WTC11 (cell line): Measurements from ENCODE around the gene MAP3K2. TPM values are rescaled to one million over a fixed set of nuclear protein-coding genes. Genes with fewer than 3 reads are reported as not detected.

Source experiments
- ATAC-seq: fragments of 200-7000 bp; cut with Tn5 transposase; 2 replicates; pipeline ENCODE4 v1.10.0; 2021; ENCODE audit warnings: mild to moderate bottlenecking, moderate library complexity
- CTCF ChIA-PET: fragments of 300-600 bp; sonication (Branson Sonifier 250); formaldehyde crosslinking; loops from one replicate; lab custom pipeline; 2021; ENCODE audit warnings: antibody characterized with exemption; lab: Charles Lee
- POLR2A ChIA-PET: fragments of 350-600 bp; sonication (Branson Sonifier 250); formaldehyde crosslinking; loops from one replicate; lab custom pipeline; 2021; ENCODE audit warnings: antibody characterized with exemption; lab: Charles Lee
- DNase-seq: peaks from one replicate; pipeline ENCODE4 v3.0.0; 2021; ENCODE audit warnings: low spot score
- H3K27ac Mint-ChIP-seq: 2 replicates; pipeline ENCODE4 v1.8.0; 2021; ENCODE audit warnings: mixed read lengths
- H3K27me3 Mint-ChIP-seq: 2 replicates; pipeline ENCODE4 v1.8.0; 2021; ENCODE audit warnings: low read depth, mild to moderate bottlenecking, moderate library complexity, mixed read lengths
- H3K36me3 Mint-ChIP-seq: 2 replicates; pipeline ENCODE4 v1.8.0; 2021; ENCODE audit warnings: mixed read lengths
- H3K4me1 Mint-ChIP-seq: 2 replicates; pipeline ENCODE4 v1.8.0; 2022; ENCODE audit warnings: mixed read lengths
- H3K4me3 Mint-ChIP-seq: 2 replicates; pipeline ENCODE4 v1.8.0; 2021; ENCODE audit warnings: mild to moderate bottlenecking, moderate library complexity, mixed read lengths
- H3K9me3 Mint-ChIP-seq: 2 replicates; pipeline ENCODE4 v1.8.0; 2021; ENCODE audit warnings: mixed read lengths
- CBFB ChIP-seq: sonication (generic); formaldehyde crosslinking; IDR thresholded peaks from 2 replicates; pipeline ENCODE4 v1.8.1; 2022; ENCODE audit warnings: mild to moderate bottlenecking, low read depth, missing genetic modification reagents
- HMGA2 ChIP-seq: fragments of 250-450 bp; sonication (Bioruptor Pico); IDR thresholded peaks from 2 replicates; pipeline ENCODE4 v1.4.0; 2021; ENCODE audit warnings: mild to moderate bottlenecking, moderate library complexity
- NFYB ChIP-seq: sonication (generic); formaldehyde crosslinking; conservative IDR thresholded peaks from 2 replicates; pipeline ENCODE4 v1.8.0; 2022; ENCODE audit warnings: low read depth, missing genetic modification reagents
- NR3C1 ChIP-seq: sonication (generic); formaldehyde crosslinking; conservative IDR thresholded peaks from 2 replicates; pipeline ENCODE4 v1.8.1; 2023; ENCODE audit warnings: low read depth, mild to moderate bottlenecking, missing genetic modification reagents
- OVOL2 ChIP-seq: fragments of 250-450 bp; sonication (Bioruptor Pico); IDR thresholded peaks from 2 replicates; pipeline ENCODE4 v1.9.0; 2021; ENCODE audit warnings: mild to moderate bottlenecking, borderline replicate concordance
- TP53 ChIP-seq: sonication (generic); formaldehyde crosslinking; IDR thresholded peaks from 2 replicates; pipeline ENCODE4 v1.8.1; 2023; ENCODE audit warnings: mild to moderate bottlenecking, missing genetic modification reagents
- ZBTB43 ChIP-seq: sonication (generic); formaldehyde crosslinking; IDR thresholded peaks from 2 replicates; pipeline ENCODE4 v1.8.1; 2023; ENCODE audit warnings: mild to moderate bottlenecking, missing genetic modification reagents
- ZNF263 ChIP-seq: sonication (generic); formaldehyde crosslinking; IDR thresholded peaks from 2 replicates; pipeline ENCODE4 v1.8.1; 2022; ENCODE audit warnings: low read depth, mild to moderate bottlenecking, moderate library complexity, missing genetic modification reagents
- ZNF425 ChIP-seq: fragments of 250-450 bp; sonication (Bioruptor Pico); conservative IDR thresholded peaks from 2 replicates; pipeline ENCODE4 v1.9.0; 2021; ENCODE audit warnings: mild to moderate bottlenecking
- ZNF671 ChIP-seq: fragments of 250-450 bp; sonication (Bioruptor Pico); IDR thresholded peaks from 2 replicates; pipeline ENCODE4 v1.8.0; 2021; ENCODE audit warnings: mild to moderate bottlenecking
- total RNA-seq: library from RNA; stranded (reverse); gene quantifications from 3 replicates; pipeline ENCODE4 v1.2.3, GENCODE V29; 2021
- TF ChIP-seq, protein P1 (sequence below): sonication (generic); formaldehyde crosslinking; IDR thresholded peaks from 2 replicates; pipeline ENCODE4 v1.8.0; 2023; ENCODE audit warnings: mild to moderate bottlenecking, missing genetic modification reagents
- TF ChIP-seq, protein P2 (sequence below): sonication (generic); formaldehyde crosslinking; IDR thresholded peaks from 2 replicates; pipeline ENCODE4 v1.8.0; 2022; ENCODE audit warnings: missing genetic modification reagents
- TF ChIP-seq, protein P3 (sequence below): sonication (generic); formaldehyde crosslinking; IDR thresholded peaks from 2 replicates; pipeline ENCODE4 v1.8.1; 2022; ENCODE audit warnings: missing genetic modification reagents, borderline replicate concordance
- TF ChIP-seq, protein P4 (sequence below): sonication (generic); formaldehyde crosslinking; IDR thresholded peaks from 2 replicates; pipeline ENCODE4 v1.8.0; 2023; ENCODE audit warnings: missing genetic modification reagents
- TF ChIP-seq, protein P5 (sequence below): sonication (generic); formaldehyde crosslinking; IDR thresholded peaks from 2 replicates; pipeline ENCODE4 v1.8.0; 2022; ENCODE audit warnings: mild to moderate bottlenecking, missing genetic modification reagents
- TF ChIP-seq, protein P6 (sequence below): fragments of 250-450 bp; sonication (Bioruptor Pico); IDR thresholded peaks from 2 replicates; pipeline ENCODE4 v1.9.0; 2021; ENCODE audit warnings: moderate library complexity, mild to moderate bottlenecking, inconsistent platforms, borderline replicate concordance

Gene MAP3K2
- total RNA-seq, 1 experiment from 2014 or later: 26.9 TPM

GRCh38 chr2:127419448-127420038 is 31.8 kb upstream of the MAP3K2 start:
- ChIA-PET POLR2A (no interaction called here), CTCF (interaction anchor here (0.9 to 2.7 kb wide), 4 partner anchors 37 to 77 kb away, joined by 3 to 7 read pairs (median 4); no protein-coding TSS in a partner anchor)
- no peak overlapping the region for H3K27ac Mint-ChIP-seq
- H3K36me3 Mint-ChIP-seq: no peaks in the 10 kb centered on the region
- TF ChIP-seq ZNF671 (CRISPR knock-in tag) (no peak), NR3C1 (CRISPR knock-in tag) (no peak), TP53 (CRISPR knock-in tag) (no peak), NFYB (CRISPR knock-in tag) (no peak), ZNF425 (CRISPR knock-in tag) (no peak), CBFB (CRISPR knock-in tag) (no peak), OVOL2 (CRISPR knock-in tag) (no peak)
- TF ChIP-seq, protein P1, sequence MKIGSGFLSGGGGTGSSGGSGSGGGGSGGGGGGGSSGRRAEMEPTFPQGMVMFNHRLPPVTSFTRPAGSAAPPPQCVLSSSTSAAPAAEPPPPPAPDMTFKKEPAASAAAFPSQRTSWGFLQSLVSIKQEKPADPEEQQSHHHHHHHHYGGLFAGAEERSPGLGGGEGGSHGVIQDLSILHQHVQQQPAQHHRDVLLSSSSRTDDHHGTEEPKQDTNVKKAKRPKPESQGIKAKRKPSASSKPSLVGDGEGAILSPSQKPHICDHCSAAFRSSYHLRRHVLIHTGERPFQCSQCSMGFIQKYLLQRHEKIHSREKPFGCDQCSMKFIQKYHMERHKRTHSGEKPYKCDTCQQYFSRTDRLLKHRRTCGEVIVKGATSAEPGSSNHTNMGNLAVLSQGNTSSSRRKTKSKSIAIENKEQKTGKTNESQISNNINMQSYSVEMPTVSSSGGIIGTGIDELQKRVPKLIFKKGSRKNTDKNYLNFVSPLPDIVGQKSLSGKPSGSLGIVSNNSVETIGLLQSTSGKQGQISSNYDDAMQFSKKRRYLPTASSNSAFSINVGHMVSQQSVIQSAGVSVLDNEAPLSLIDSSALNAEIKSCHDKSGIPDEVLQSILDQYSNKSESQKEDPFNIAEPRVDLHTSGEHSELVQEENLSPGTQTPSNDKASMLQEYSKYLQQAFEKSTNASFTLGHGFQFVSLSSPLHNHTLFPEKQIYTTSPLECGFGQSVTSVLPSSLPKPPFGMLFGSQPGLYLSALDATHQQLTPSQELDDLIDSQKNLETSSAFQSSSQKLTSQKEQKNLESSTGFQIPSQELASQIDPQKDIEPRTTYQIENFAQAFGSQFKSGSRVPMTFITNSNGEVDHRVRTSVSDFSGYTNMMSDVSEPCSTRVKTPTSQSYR (CRISPR knock-in tag): no peak
- TF ChIP-seq, protein P2, sequence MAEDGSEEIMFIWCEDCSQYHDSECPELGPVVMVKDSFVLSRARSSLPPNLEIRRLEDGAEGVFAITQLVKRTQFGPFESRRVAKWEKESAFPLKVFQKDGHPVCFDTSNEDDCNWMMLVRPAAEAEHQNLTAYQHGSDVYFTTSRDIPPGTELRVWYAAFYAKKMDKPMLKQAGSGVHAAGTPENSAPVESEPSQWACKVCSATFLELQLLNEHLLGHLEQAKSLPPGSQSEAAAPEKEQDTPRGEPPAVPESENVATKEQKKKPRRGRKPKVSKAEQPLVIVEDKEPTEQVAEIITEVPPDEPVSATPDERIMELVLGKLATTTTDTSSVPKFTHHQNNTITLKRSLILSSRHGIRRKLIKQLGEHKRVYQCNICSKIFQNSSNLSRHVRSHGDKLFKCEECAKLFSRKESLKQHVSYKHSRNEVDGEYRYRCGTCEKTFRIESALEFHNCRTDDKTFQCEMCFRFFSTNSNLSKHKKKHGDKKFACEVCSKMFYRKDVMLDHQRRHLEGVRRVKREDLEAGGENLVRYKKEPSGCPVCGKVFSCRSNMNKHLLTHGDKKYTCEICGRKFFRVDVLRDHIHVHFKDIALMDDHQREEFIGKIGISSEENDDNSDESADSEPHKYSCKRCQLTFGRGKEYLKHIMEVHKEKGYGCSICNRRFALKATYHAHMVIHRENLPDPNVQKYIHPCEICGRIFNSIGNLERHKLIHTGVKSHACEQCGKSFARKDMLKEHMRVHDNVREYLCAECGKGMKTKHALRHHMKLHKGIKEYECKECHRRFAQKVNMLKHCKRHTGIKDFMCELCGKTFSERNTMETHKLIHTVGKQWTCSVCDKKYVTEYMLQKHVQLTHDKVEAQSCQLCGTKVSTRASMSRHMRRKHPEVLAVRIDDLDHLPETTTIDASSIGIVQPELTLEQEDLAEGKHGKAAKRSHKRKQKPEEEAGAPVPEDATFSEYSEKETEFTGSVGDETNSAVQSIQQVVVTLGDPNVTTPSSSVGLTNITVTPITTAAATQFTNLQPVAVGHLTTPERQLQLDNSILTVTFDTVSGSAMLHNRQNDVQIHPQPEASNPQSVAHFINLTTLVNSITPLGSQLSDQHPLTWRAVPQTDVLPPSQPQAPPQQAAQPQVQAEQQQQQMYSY (CRISPR knock-in tag): no peak
- TF ChIP-seq, protein P3, sequence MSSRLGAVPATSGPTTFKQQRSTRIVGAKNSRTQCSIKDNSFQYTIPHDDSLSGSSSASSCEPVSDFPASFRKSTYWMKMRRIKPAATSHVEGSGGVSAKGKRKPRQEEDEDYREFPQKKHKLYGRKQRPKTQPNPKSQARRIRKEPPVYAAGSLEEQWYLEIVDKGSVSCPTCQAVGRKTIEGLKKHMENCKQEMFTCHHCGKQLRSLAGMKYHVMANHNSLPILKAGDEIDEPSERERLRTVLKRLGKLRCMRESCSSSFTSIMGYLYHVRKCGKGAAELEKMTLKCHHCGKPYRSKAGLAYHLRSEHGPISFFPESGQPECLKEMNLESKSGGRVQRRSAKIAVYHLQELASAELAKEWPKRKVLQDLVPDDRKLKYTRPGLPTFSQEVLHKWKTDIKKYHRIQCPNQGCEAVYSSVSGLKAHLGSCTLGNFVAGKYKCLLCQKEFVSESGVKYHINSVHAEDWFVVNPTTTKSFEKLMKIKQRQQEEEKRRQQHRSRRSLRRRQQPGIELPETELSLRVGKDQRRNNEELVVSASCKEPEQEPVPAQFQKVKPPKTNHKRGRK (CRISPR knock-in tag): no peak
- H3K4me3 Mint-ChIP-seq: no peak overlapping the region
- peaks cover 78% of the 10 kb centered on the region for H3K27me3 Mint-ChIP-seq
- ATAC-seq: no peak
- no peak for DNase-seq
- no peaks in the 10 kb centered on the region for H3K9me3 Mint-ChIP-seq
- H3K4me1 Mint-ChIP-seq: peaks cover 21% of the 10 kb centered on the region

DNA sequence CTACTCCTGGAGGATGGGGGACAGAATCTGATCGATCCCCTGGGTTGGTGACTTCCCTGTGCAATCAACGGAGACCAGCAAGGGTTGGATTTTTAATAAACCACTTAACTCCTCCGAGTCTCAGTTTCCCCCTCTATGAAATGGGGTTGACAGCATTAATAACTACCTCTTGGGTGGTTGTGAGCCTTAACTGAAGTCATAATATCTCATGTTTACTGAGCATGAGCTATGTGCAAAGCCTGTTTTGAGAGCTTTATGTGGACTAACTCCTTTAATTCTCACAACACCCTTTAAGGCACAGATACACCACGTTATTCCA is 31.3 kb upstream of the MAP3K2 start:
- DNase-seq (no peak), ATAC-seq (no peak)
- no peaks in the 10 kb centered on the region for H3K9me3 Mint-ChIP-seq
- H3K4me1 Mint-ChIP-seq: peaks cover 20% of the 10 kb centered on the region
- no peaks in the 10 kb centered on the region for H3K36me3 Mint-ChIP-seq
- H3K27ac Mint-ChIP-seq: no peak overlapping the region
- no peak for TF ChIP-seq ZNF263 (CRISPR knock-in tag)
- TF ChIP-seq, protein P4, sequence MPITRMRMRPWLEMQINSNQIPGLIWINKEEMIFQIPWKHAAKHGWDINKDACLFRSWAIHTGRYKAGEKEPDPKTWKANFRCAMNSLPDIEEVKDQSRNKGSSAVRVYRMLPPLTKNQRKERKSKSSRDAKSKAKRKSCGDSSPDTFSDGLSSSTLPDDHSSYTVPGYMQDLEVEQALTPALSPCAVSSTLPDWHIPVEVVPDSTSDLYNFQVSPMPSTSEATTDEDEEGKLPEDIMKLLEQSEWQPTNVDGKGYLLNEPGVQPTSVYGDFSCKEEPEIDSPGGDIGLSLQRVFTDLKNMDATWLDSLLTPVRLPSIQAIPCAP (CRISPR knock-in tag): no peak
- TF ChIP-seq, protein P5, sequence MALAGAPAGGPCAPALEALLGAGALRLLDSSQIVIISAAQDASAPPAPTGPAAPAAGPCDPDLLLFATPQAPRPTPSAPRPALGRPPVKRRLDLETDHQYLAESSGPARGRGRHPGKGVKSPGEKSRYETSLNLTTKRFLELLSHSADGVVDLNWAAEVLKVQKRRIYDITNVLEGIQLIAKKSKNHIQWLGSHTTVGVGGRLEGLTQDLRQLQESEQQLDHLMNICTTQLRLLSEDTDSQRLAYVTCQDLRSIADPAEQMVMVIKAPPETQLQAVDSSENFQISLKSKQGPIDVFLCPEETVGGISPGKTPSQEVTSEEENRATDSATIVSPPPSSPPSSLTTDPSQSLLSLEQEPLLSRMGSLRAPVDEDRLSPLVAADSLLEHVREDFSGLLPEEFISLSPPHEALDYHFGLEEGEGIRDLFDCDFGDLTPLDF (CRISPR knock-in tag): no peak
- no peak for TF ChIP-seq HMGA2 (CRISPR knock-in tag)
- no peak for TF ChIP-seq ZBTB43
- TF ChIP-seq, protein P6, sequence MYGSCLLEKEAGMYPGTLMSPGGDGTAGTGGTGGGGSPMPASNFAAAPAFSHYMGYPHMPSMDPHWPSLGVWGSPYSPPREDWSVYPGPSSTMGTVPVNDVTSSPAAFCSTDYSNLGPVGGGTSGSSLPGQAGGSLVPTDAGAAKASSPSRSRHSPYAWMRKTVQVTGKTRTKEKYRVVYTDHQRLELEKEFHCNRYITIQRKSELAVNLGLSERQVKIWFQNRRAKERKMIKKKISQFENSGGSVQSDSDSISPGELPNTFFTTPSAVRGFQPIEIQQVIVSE (CRISPR knock-in tag): no peak
- ChIA-PET CTCF (interaction anchor here (0.9 to 2.7 kb wide), 4 partner anchors 37 to 76 kb away, joined by 3 to 7 read pairs (median 4); no protein-coding TSS in a partner anchor), POLR2A (no interaction called here)
- peaks cover 78% of the 10 kb centered on the region for H3K27me3 Mint-ChIP-seq
- no peak overlapping the region for H3K4me3 Mint-ChIP-seq
